HG02938 (cell line): ENCODE measurements around the gene ANXA11.

Source experiments
- ATAC-seq: cut with Tn5 transposase; IDR thresholded peaks from one replicate; pipeline ENCODE4 v1.9.1; 2021; ENCODE audit warnings: mild to moderate bottlenecking, moderate library complexity; ENCODE audit not compliant: unreplicated experiment

The ANXA11 gene

GRCh38 chr10:80188713-80189112, 16.6 kb downstream of the ANXA11 start:
- no peak for ATAC-seq

- peak; percentile 75 for ATAC-seq
These were observed 17.6 kb downstream of the ANXA11 start for GRCh38 chr10:80187465-80188409.

DNA sequence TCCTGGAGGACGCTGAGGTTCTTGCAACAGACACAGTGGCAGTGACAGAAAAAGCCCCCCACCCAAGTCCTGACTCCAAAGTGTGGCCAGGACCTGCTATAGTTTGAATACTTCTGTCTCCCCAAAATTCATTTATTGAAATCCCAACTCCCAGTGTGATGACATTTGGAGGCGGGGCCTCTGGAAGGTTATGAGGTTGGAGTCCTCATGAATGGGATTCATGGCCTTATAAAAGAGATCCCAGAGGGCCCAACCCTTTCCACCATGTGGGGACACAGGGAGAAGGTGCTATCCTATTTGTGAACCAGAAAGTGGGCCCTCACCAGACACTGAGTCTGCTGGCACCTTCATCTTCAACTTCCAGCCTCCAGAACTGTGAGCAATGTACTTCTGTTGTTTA, 18.3 kb downstream of the ANXA11 start:
- no peak for ATAC-seq

DNA sequence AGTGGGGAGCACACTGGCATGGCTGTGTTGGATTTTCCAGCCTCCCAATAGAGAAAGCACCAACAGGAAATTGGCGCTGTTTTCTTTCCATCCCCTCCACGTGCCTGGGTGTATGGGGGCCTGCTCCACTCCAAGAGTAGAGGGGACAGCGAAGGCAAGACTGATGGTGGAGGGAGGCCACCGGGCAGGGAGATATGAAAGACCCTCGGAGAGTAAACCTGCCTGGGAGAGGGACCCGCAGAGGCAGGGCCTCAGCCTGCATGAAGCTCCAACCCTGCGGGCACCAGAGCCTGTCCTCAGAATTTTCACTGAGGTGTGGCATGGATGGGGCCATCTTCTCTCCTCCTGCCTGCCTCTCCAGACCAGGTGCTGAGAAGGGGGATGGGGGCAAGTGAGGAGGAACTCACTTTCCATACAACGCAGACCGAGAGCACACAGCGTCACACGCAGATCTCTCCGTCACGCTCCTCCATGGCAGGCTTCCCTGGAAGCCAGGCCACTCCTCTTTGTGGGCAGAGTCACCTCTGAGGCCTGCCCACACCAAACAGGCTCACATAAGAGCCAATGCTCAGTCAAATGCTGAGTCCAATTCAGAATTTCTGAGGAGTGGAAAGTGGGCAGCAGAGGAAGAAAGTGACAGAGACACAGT, 18.8 kb downstream of the ANXA11 start:
- ATAC-seq: no peak

GRCh38 chr10:80185578-80186299, 19.6 kb downstream of the ANXA11 start:
- ATAC-seq: no peak

DNA sequence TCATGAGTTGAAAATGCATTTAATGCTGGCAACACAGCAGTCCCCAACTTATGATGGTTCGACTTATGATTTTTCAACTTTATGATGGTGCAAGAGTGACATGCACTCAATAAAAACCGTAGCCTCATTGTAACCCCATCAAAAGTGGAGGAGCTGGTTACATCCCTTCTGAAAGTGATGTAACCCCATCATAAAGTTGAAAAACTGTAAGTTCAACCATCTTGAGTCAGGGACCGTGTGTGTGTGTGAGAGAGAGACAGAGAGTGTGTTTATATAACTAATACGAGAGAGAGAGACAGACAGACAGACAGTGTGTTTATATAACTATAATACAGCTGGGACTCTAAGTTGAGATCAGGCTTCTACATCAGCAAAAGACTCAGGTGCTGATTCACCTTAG, 21.0 kb downstream of the ANXA11 start:
- no peak for ATAC-seq

DNA sequence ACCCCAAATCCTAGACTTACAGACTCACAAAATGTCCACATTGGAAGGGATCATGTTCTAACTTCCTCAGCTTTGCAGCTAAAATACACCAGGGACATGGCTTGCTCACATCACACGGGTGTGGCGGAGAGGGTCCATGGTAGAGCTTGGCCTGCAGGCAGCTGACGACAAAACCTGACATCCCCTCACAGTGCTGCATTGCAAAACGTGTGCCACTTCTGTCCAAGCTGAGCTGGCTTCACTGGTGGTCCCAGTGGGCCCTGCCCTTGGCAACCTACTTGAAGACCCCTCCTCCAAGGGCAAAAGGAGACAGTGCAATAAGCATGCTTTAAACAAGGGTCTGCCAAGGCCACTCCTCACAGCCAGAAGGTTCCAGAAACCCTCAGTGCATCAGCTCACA, 21.9 kb downstream of the ANXA11 start:
- no peak for ATAC-seq

GRCh38 chr10:80182986-80183385, 22.4 kb downstream of the ANXA11 start:
- no peak for ATAC-seq

DNA sequence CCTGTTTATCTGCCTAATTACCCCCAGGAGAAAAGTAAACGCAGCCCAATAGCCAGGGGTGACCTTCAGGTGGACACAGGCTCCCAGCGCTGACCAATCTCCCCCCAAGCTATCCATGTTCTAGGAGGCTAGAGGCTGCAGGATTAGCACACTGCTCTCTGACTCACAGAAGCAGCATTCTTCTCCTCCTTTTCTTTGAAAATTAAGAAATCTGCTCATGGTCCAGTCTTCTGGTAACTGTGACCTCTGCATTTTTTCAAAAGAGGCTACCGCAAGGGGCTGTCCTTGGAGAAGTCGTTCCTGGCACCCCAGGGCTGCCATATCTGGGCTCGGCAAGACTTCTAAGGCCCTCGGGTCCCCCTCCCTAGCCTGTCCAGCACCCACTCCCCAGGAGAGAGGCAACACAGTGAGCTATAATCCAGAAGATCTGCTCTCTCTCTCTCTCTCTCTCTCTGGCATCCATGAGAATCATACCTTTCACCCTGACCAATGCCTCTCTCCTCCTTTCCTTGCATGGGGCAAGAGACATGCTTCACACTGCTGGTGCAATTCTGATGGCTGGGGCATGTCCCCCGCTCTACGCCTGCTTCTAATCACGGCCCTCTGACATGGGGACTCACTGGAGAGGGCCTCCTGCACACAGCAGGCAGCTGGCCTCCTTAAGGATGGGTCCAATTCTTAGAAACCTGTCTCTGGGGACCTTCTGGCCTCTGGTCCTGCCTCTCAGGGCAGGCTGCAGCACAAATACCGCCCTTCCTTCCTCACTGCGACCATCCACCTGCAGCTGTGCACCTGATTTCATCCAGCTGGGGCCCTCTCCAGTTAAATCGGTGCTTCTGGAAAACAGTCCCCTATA, 27.3 kb downstream of the ANXA11 start:
- no peak for ATAC-seq

- ATAC-seq: no peak
These were observed 28.8 kb downstream of the ANXA11 start for GRCh38 chr10:80176526-80176925.

DNA sequence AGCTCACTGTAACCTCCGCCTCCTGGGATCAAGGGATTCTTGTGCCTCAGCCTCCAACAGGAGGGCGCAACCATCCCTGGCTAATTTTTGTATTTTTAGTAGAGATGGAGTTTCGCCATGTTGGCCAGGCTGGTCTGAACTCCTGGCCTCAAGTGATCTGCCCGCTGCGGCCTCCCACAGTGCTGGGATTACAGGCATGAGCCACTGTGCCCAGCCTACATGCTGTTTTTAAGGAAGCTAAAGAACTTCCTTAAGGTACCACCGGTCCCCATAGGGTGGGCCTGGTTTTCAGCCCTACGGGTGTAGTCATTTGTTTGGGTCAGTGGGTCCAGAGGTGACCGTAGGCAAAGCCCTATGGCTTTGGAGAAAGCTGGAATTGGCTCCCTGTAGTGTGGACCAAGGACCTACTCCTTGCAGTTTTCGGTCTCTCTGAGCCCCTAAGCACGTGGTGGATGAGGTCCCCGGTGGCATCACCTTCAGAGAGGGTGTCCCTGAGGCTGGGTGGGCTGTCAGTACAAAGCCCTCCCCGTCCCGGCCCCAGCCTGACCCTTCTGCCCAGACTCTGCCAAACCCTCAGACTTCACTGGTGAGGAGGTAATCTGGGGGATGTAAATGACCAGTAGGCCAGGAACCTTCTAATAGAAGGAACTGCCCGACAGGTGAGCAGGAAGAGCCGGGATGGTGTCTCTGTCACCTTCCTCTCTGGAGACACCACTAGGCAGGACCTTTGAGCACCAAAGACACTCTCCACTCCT, 30.5 kb downstream of the ANXA11 start:
- no peak for ATAC-seq

GRCh38 chr10:80173466-80173865, 31.9 kb downstream of the ANXA11 start:
- ATAC-seq: no peak

GRCh38 chr10:80172896-80173295, 32.4 kb downstream of the ANXA11 start:
- ATAC-seq: no peak

DNA sequence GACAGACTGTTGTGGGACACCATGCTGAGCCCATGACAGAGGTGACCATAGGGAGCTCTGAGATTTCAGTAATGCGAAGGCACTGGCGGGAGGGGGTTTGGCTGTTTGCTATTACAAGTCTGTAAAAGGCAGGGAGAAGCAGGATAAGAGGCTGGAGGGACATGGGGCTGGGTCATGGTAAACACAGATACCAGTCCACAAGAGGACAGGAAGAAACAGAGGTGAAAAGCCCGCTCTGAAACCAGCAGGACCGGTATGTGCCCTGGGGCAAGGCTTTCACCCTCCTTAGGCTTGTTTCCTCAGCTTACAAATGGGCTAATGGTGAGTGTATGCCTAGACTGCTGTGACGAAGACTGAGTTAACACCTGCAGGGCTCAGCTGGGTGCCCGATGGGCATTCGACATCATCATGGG, 34.1 kb downstream of the ANXA11 start:
- ATAC-seq: no peak

DNA sequence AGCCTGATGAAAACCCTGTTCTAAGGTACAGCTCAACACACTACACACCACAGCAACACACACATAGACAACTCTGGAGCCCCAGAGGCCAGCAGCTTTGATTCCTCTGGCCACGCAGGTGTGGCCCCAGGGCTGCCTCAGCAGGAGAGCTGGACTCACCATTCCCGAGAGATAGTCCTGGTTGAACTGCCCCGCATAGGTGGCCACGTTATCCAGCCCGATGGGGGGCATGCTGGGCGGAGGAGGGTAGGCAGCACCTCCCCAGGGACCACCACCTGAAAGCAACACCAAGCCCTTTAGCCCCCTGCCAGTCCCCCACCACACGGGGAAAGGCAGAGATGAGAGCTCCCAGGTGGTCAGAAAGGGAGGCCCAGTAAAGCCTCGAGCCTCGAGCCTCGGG, 34.7 kb downstream of the ANXA11 start:
- ATAC-seq: no peak

DNA sequence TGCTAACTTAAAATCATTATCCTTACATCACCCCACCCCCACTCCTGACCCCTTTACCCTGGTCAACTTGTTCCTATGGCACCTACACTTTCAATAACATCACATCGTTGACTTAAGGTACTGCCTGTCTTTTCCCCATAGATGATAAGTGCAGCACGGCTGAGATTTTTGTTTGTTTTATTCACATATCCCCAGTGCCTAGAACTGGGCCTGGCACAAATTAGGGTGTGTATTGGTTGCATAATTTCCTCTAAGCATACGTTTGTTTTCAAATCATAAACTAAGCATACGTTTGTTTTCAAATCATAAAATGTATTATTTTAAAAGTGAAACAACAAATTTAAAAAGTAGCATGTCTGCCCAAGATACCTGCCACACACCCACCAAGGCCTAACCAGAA, 35.3 kb downstream of the ANXA11 start:
- ATAC-seq: no peak

DNA sequence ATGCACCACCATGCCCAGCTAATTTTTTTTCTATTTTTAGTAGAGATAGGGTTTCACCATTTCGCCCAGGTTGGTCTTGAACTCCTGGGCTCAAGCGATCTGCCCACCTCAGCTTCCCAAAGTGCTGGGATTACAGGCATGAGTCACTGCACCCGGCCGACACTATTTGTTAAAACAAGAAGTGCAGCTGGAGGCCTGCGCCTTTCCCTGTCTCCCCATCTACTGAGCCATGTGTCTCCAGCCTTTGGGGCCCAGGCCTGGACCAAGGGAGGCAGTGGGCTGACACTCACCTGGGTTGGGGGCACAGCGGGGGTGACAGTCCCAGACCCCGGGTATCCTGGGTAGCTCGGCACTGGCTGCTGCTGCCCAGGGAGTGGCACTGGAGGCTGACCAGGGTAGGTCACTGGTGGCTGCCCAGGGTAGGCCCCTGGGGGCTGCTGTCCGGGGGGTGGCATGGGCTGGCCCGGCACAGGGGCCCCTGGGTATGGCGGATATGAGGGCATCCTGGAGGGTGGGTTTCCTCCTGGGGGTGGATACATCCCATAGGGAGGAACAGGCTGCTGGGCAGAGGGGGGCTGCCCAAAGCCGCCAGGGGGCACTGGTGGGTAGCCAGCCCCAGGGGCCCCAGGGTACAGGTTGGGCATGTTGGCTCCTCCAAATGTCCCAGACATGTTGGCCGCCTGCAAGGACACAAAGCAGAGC, 36.5 kb downstream of the ANXA11 start:
- no peak for ATAC-seq

GRCh38 chr10:80168162-80168511, 37.2 kb downstream of the ANXA11 start:
- ATAC-seq: no peak

DNA sequence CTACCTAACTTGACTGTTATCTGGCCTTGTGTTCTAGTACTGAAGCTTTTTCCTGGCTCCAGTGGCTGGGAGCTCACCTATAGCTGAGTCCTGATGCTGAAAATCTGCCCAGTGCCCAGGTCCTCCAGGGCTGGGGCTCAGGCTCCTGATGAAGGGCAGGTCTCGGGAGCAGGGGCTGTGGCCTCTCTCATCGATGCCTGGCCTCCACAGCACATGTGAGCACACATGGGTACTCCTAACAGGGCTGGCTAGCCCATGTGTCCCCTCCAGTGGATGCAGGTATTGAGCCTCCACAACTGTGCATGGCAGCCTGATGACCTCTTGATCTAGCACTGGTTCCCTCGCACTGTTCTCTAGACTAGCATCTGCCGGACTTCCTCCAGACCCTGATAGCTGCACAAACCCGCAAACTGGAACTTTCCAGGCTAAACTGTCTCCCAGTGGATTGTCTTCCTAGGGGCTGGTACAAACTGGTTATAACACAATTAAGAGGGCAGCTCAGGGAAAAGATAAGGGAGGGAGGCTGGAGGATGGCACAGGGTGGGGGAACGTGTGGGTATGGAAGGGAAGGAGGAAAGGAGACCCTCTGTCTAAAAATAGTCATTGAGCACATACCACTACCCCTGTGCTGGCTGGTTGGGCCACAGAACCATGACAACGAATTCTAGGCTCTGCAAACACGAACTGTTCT, 37.7 kb downstream of the ANXA11 start:
- no peak for ATAC-seq
